ENCODE measurements around the gene KCNB1. TPM values are rescaled to one million over a fixed set of nuclear protein-coding genes. Genes with fewer than 3 reads are reported as not detected.

Gene KCNB1
- total and polyA plus RNA-seq, 12 donors: 0.64 to 4.2 (median 1.1) TPM

GRCh38 chr20:49424536-49424935 is 57.9 kb downstream of the KCNB1 start:
- DNase-seq (peak in 1 of 2 donors; percentile 24), ATAC-seq (peak in 4 of 8 donors; percentile 30 to 56 (median 46))
- Histone ChIP-seq H3K4me3 (no peak overlapping the region), H3K27me3 (no peaks in the 10 kb centered on the region), H3K36me3 (no peaks in the 10 kb centered on the region), H3K4me1 (peaks cover 0 to 85% (median 34%) of the 10 kb centered on the region in 9 donors), H3K27ac (peak overlapping the region in 4 of 10 donors; percentile 11 to 88 (median 59)), H3K9me3 (no peaks in the 10 kb centered on the region)
- no peak for TF ChIP-seq CTCF (IDR thresholded peaks at IDR 0.05)
- intact Hi-C loops (cut with DNase I): no loop called here
- WGBS, 2 donors: 57% methylated on average over 13 of the region's 13 CpGs

- H3K27me3 ChIP-seq: no peaks in the 10 kb centered on the region
- no peaks in the 10 kb centered on the region for H3K36me3 ChIP-seq
- H3K4me3 ChIP-seq: no peak overlapping the region
- intact Hi-C loops (cut with DNase I): no loop called here
- no peak for DNase-seq
- ATAC-seq: peak in 1 of 8 donors; percentile 20
- peaks cover 0 to 77% (median 24%) of the 10 kb centered on the region in 9 donors for H3K4me1 ChIP-seq
- H3K9me3 ChIP-seq: no peaks in the 10 kb centered on the region
- H3K27ac ChIP-seq: peak overlapping the region in 8 of 10 donors; percentile 7 to 75 (median 50)
- TF ChIP-seq CTCF (IDR thresholded peaks at IDR 0.05): no peak
- 75 to 79% methylated on average over 6 of the region's 6 CpGs for WGBS, 2 donors
Measured at GRCh38 chr20:49422161-49422560, 60.3 kb downstream of the KCNB1 start.

- 54 to 65% methylated on average over 6 of the region's 6 CpGs for WGBS, 2 donors
- peaks cover 0 to 64% (median 16%) of the 10 kb centered on the region in 9 donors for H3K4me1 ChIP-seq
- H3K4me3 ChIP-seq: no peak overlapping the region
- no peak for DNase-seq
- ATAC-seq: peak in 6 of 8 donors; percentile 29 to 80 (median 46)
- no peak for TF ChIP-seq CTCF (IDR thresholded peaks at IDR 0.05)
- no peaks in the 10 kb centered on the region for H3K27me3 ChIP-seq
- H3K36me3 ChIP-seq: no peaks in the 10 kb centered on the region
- peak overlapping the region in 8 of 10 donors; percentile 33 to 75 (median 58) for H3K27ac ChIP-seq
- intact Hi-C loops (cut with DNase I): no loop called here
- H3K9me3 ChIP-seq: no peaks in the 10 kb centered on the region
Measured at GRCh38 chr20:49420811-49421295, 61.6 kb downstream of the KCNB1 start.

GRCh38 chr20:49420292-49420691 is 62.2 kb downstream of the KCNB1 start:
- peak overlapping the region in 8 of 10 donors; percentile 47 to 75 (median 58) for H3K27ac ChIP-seq
- H3K4me3 ChIP-seq: no peak overlapping the region
- H3K36me3 ChIP-seq: no peaks in the 10 kb centered on the region
- ATAC-seq (peak in 1 of 8 donors; percentile 55), DNase-seq (no peak)
- intact Hi-C loops (cut with DNase I): no loop called here
- TF ChIP-seq CTCF (IDR thresholded peaks at IDR 0.05): no peak
- H3K9me3 ChIP-seq: no peaks in the 10 kb centered on the region
- H3K4me1 ChIP-seq: peaks cover 0 to 58% (median 16%) of the 10 kb centered on the region in 9 donors
- H3K27me3 ChIP-seq: peaks cover 0 to 1% (median 0%) of the 10 kb centered on the region in 7 donors
- 92 to 94% methylated on average over 1 of the region's 1 CpG for WGBS, 2 donors
